GM23338 (cell line): Measurements from ENCODE around the gene RFC1. TPM values are rescaled to one million over a fixed set of nuclear protein-coding genes. Genes with fewer than 3 reads are reported as not detected.
A peak's percentile ranks its signal among the peaks of the same experiment; 100 is the strongest.

ENCODE experiments used
- ATAC-seq: fragments of 200-7000 bp; cut with Tn5 transposase; 3 replicates; pipeline ENCODE4 v1.9.1; 2020
- DNase-seq: peaks from one replicate; pipeline ENCODE4 v3.0.0-alpha.2; 2015; ENCODE audit warnings: low spot score
- H2AFZ ChIP-seq: fragments of 200-600 bp; sonication (generic); 2 replicates; pipeline ENCODE4 v1.8.0; 2016; ENCODE audit warnings: antibody characterized with exemption, mild to moderate bottlenecking, moderate library complexity
- H3F3A ChIP-seq: fragments of 200-600 bp; sonication (generic); replicated peaks from 2 replicates; pipeline ENCODE4 v1.8.0; 2017; ENCODE audit warnings: antibody characterized with exemption, mixed run types, low read depth
- H3K27ac ChIP-seq: fragments of 200-600 bp; sonication (generic); 2 replicates; pipeline ENCODE4 v1.6.1; 2016; ENCODE audit warnings: low read depth
- H3K27me3 ChIP-seq: fragments of 200-600 bp; sonication (generic); 2 replicates; pipeline ENCODE4 v1.8.0; 2016; ENCODE audit warnings: mild to moderate bottlenecking, mixed run types, moderate library complexity; ENCODE audit not compliant: insufficient read depth
- H3K36me3 ChIP-seq: fragments of 200-600 bp; sonication (generic); 2 replicates; pipeline ENCODE4 v1.8.0; 2016; ENCODE audit warnings: mild to moderate bottlenecking; ENCODE audit not compliant: insufficient read depth
- H3K4me1 ChIP-seq: fragments of 200-600 bp; sonication (generic); 2 replicates; pipeline ENCODE4 v1.8.0; 2016; ENCODE audit warnings: mild to moderate bottlenecking, moderate library complexity; ENCODE audit not compliant: insufficient read depth
- H3K4me2 ChIP-seq: fragments of 200-600 bp; sonication (generic); 2 replicates; pipeline ENCODE4 v1.7.1; 2017; ENCODE audit warnings: mixed run types
- H3K4me3 ChIP-seq: fragments of 200-600 bp; sonication (generic); 2 replicates; pipeline ENCODE4 v1.6.1; 2016; ENCODE audit warnings: mixed run types
- H3K79me2 ChIP-seq: fragments of 200-600 bp; sonication (generic); replicated peaks from 2 replicates; pipeline ENCODE4 v1.8.0; 2017; ENCODE audit warnings: mild to moderate bottlenecking; ENCODE audit not compliant: insufficient read depth
- H3K9me2 ChIP-seq: fragments of 200-600 bp; sonication (generic); 2 replicates; pipeline ENCODE4 v1.8.0; 2017; ENCODE audit not compliant: insufficient read depth
- H4K20me1 ChIP-seq: fragments of 200-600 bp; sonication (generic); replicated peaks from 2 replicates; pipeline ENCODE4 v1.8.0; 2017; ENCODE audit warnings: mild to moderate bottlenecking; ENCODE audit not compliant: insufficient read depth
- H3K27ac Mint-ChIP-seq: 2 replicates; pipeline ENCODE4 v1.8.0; 2020; ENCODE audit warnings: inconsistent platforms, mild to moderate bottlenecking, moderate library complexity, mixed read lengths
- H3K27me3 Mint-ChIP-seq: 3 replicates; pipeline ENCODE4 v1.8.0; 2022; ENCODE audit warnings: low read depth, mild to moderate bottlenecking, moderate library complexity, mixed read lengths, inconsistent platforms; ENCODE audit not compliant: insufficient read depth, poor library complexity
- H3K36me3 Mint-ChIP-seq: 3 replicates; pipeline ENCODE4 v1.8.0; 2021; ENCODE audit warnings: low read depth, mild to moderate bottlenecking, inconsistent platforms, moderate library complexity, mixed read lengths
- H3K4me1 Mint-ChIP-seq: 3 replicates; pipeline ENCODE4 v1.8.0; 2020; ENCODE audit warnings: mild to moderate bottlenecking, inconsistent platforms, mixed read lengths
- H3K4me3 Mint-ChIP-seq: 3 replicates; pipeline ENCODE4 v1.8.0; 2021; ENCODE audit warnings: moderate library complexity, mild to moderate bottlenecking, inconsistent platforms, mixed read lengths
- H3K9me3 Mint-ChIP-seq: 3 replicates; pipeline ENCODE4 v1.8.0; 2020; ENCODE audit warnings: moderate library complexity, mild to moderate bottlenecking, inconsistent platforms, mixed read lengths
- EZH2 ChIP-seq: fragments of 200-600 bp; sonication (generic); IDR thresholded peaks from one replicate; pipeline ENCODE4 v1.8.0; 2017; ENCODE audit warnings: antibody characterized with exemption, mild to moderate bottlenecking, low read depth; ENCODE audit not compliant: unreplicated experiment
- JUNB ChIP-seq: IDR thresholded peaks from one replicate; pipeline ENCODE4 v1.6.1; 2016; ENCODE audit warnings: antibody characterized with exemption; ENCODE audit not compliant: unreplicated experiment
- POLR2AphosphoS5 ChIP-seq: IDR thresholded peaks from 2 replicates; pipeline ENCODE4 v1.6.1; 2016; ENCODE audit warnings: antibody characterized with exemption, low read depth
- STAT1 ChIP-seq: IDR thresholded peaks from one replicate; pipeline ENCODE4 v1.6.1; 2016; ENCODE audit warnings: antibody characterized with exemption; ENCODE audit not compliant: unreplicated experiment
- polyA plus RNA-seq: library from polyadenylated mRNA; unstranded; fragments of >200 nt; fragmentation: Nextera tagmentation; extraction: Ambion mirVana; gene quantifications from 2 replicates; pipeline ENCODE4 v1.2.1, GENCODE V29; 2016
- total RNA-seq: library from RNA; depleted of rRNA; stranded (reverse); fragments of >200 nt; shearing (Covaris generic); gene quantifications from 2 replicates; pipeline ENCODE4 v1.2.3, GENCODE V29; 2014
- TF ChIP-seq, protein P1 (sequence below): IDR thresholded peaks from 2 replicates; pipeline ENCODE4 v1.6.1; 2016; ENCODE audit warnings: antibody characterized with exemption
- TF ChIP-seq, protein P2 (sequence below): fragments of 250-450 bp; sonication (Bioruptor Pico); IDR thresholded peaks from 2 replicates; pipeline ENCODE4 v1.5.0; 2020; ENCODE audit warnings: mild to moderate bottlenecking, moderate library complexity
- TF ChIP-seq, protein P3 (sequence below): IDR thresholded peaks from one replicate; pipeline ENCODE4 v1.6.1; 2018; ENCODE audit warnings: antibody characterized with exemption; ENCODE audit not compliant: unreplicated experiment
- TF ChIP-seq, protein P4 (sequence below), 2 experiments: fragments of 200-600 bp in 1 of 2; sonication (generic) in 1 of 2; conservative IDR thresholded peaks; 2 replicates each; pipeline versions ENCODE4 v1.5.1 to v1.6.1; 2016 to 2017; ENCODE audit warnings: antibody characterized with exemption in 2 of 2, low read depth in 2 of 2, mild to moderate bottlenecking in 2 of 2, moderate library complexity in 1 of 2

RFC1 gene
- total and polyA plus RNA-seq, 2 experiments from 2014 or later, result 75.8 to 228 TPM

DNA sequence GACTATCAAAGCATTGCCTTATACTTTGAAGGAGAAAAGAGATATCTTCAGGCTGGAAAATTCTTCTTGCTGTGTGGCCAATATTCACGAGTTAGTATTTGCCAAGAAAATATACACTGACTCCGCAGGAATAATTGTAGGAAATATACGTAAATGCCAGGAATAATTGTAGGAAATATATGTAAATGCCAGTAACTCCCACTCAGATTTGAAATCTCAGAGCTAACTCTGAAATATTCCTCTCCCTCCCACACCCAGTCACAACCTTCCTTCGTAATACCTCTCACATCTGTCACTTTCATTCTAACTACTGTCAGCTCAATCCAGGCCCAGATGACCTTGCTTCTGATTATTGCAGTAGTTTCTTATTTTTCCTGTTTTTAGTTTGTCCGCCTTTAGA, 110.3 kb downstream of the RFC1 start (continued):
- TF ChIP-seq STAT1, result no peak

DNA sequence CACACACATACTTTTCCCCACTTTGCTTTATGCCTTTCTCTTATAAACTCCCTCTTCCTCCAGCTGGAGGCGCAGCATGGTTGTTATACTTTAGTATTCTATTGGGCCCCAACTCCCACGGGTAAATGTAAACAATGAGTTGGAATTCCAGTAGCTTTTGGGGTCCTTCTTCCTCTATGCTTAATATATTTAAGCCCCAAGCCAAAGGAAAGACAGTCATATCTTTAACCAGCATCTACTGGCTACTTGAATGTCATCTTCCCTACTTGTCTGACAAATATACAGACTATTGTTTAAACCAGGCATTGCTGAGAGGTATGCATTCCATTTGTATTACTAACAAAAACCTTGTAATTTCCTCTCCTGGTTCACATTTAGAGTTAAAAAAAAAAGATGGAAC, 110.9 kb downstream of the RFC1 start:
- Histone ChIP-seq H3K9me2 (no peaks in the 10 kb centered on the region), H3K36me3 (no peaks in the 10 kb centered on the region), H3F3A (no peaks in the 10 kb centered on the region), H3K27me3 (no peaks in the 10 kb centered on the region), H3K4me3 (no peak overlapping the region), H3K4me2 (no peak overlapping the region), H4K20me1 (no peaks in the 10 kb centered on the region), H3K4me1 (peaks cover 8% of the 10 kb centered on the region), H3K27ac (no peak overlapping the region), H3K79me2 (no peaks in the 10 kb centered on the region), H2AFZ (no peak overlapping the region)
- Mint-ChIP-seq H3K27ac (0 out of 2 replicates have a peak overlapping the region, but pooled peaks have one; percentile 48), H3K4me1 (peaks cover 5% of the 10 kb centered on the region; the same call in 2 of the 3 replicates), H3K36me3 (peaks cover 9% of the 10 kb centered on the region), H3K27me3 (no peaks in the 10 kb centered on the region), H3K4me3 (no peak overlapping the region), H3K9me3 (peaks cover 4% of the 10 kb centered on the region; the same call in 2 of the 3 replicates)
- peak; percentile 50 for DNase-seq
- no peak for TF ChIP-seq POLR2AphosphoS5
- TF ChIP-seq, protein P1, sequence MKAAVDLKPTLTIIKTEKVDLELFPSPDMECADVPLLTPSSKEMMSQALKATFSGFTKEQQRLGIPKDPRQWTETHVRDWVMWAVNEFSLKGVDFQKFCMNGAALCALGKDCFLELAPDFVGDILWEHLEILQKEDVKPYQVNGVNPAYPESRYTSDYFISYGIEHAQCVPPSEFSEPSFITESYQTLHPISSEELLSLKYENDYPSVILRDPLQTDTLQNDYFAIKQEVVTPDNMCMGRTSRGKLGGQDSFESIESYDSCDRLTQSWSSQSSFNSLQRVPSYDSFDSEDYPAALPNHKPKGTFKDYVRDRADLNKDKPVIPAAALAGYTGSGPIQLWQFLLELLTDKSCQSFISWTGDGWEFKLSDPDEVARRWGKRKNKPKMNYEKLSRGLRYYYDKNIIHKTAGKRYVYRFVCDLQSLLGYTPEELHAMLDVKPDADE, result no peak
- no peak for TF ChIP-seq JUNB
- TF ChIP-seq EZH2, result no peak
- TF ChIP-seq, protein P2, sequence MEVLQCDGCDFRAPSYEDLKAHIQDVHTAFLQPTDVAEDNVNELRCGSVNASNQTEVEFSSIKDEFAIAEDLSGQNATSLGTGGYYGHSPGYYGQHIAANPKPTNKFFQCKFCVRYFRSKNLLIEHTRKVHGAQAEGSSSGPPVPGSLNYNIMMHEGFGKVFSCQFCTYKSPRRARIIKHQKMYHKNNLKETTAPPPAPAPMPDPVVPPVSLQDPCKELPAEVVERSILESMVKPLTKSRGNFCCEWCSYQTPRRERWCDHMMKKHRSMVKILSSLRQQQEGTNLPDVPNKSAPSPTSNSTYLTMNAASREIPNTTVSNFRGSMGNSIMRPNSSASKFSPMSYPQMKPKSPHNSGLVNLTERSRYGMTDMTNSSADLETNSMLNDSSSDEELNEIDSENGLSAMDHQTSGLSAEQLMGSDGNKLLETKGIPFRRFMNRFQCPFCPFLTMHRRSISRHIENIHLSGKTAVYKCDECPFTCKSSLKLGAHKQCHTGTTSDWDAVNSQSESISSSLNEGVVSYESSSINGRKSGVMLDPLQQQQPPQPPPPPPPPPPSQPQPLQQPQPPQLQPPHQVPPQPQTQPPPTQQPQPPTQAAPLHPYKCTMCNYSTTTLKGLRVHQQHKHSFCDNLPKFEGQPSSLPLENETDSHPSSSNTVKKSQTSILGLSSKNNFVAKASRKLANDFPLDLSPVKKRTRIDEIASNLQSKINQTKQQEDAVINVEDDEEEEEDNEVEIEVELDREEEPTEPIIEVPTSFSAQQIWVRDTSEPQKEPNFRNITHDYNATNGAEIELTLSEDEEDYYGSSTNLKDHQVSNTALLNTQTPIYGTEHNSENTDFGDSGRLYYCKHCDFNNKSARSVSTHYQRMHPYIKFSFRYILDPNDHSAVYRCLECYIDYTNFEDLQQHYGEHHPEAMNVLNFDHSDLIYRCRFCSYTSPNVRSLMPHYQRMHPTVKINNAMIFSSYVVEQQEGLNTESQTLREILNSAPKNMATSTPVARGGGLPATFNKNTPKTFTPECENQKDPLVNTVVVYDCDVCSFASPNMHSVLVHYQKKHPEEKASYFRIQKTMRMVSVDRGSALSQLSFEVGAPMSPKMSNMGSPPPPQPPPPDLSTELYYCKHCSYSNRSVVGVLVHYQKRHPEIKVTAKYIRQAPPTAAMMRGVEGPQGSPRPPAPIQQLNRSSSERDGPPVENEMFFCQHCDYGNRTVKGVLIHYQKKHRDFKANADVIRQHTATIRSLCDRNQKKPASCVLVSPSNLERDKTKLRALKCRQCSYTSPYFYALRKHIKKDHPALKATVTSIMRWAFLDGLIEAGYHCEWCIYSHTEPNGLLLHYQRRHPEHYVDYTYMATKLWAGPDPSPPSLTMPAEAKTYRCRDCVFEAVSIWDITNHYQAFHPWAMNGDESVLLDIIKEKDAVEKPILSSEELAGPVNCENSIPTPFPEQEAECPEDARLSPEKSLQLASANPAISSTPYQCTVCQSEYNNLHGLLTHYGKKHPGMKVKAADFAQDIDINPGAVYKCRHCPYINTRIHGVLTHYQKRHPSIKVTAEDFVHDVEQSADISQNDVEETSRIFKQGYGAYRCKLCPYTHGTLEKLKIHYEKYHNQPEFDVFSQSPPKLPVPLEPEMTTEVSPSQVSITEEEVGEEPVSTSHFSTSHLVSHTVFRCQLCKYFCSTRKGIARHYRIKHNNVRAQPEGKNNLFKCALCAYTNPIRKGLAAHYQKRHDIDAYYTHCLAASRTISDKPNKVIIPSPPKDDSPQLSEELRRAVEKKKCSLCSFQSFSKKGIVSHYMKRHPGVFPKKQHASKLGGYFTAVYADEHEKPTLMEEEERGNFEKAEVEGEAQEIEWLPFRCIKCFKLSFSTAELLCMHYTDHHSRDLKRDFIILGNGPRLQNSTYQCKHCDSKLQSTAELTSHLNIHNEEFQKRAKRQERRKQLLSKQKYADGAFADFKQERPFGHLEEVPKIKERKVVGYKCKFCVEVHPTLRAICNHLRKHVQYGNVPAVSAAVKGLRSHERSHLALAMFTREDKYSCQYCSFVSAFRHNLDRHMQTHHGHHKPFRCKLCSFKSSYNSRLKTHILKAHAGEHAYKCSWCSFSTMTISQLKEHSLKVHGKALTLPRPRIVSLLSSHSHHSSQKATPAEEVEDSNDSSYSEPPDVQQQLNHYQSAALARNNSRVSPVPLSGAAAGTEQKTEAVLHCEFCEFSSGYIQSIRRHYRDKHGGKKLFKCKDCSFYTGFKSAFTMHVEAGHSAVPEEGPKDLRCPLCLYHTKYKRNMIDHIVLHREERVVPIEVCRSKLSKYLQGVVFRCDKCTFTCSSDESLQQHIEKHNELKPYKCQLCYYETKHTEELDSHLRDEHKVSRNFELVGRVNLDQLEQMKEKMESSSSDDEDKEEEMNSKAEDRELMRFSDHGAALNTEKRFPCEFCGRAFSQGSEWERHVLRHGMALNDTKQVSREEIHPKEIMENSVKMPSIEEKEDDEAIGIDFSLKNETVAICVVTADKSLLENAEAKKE (CRISPR knock-in tag), result no peak
- TF ChIP-seq, protein P3, sequence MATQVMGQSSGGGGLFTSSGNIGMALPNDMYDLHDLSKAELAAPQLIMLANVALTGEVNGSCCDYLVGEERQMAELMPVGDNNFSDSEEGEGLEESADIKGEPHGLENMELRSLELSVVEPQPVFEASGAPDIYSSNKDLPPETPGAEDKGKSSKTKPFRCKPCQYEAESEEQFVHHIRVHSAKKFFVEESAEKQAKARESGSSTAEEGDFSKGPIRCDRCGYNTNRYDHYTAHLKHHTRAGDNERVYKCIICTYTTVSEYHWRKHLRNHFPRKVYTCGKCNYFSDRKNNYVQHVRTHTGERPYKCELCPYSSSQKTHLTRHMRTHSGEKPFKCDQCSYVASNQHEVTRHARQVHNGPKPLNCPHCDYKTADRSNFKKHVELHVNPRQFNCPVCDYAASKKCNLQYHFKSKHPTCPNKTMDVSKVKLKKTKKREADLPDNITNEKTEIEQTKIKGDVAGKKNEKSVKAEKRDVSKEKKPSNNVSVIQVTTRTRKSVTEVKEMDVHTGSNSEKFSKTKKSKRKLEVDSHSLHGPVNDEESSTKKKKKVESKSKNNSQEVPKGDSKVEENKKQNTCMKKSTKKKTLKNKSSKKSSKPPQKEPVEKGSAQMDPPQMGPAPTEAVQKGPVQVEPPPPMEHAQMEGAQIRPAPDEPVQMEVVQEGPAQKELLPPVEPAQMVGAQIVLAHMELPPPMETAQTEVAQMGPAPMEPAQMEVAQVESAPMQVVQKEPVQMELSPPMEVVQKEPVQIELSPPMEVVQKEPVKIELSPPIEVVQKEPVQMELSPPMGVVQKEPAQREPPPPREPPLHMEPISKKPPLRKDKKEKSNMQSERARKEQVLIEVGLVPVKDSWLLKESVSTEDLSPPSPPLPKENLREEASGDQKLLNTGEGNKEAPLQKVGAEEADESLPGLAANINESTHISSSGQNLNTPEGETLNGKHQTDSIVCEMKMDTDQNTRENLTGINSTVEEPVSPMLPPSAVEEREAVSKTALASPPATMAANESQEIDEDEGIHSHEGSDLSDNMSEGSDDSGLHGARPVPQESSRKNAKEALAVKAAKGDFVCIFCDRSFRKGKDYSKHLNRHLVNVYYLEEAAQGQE, result no peak
- TF ChIP-seq STAT1, result no peak
- TF ChIP-seq, protein P4, sequence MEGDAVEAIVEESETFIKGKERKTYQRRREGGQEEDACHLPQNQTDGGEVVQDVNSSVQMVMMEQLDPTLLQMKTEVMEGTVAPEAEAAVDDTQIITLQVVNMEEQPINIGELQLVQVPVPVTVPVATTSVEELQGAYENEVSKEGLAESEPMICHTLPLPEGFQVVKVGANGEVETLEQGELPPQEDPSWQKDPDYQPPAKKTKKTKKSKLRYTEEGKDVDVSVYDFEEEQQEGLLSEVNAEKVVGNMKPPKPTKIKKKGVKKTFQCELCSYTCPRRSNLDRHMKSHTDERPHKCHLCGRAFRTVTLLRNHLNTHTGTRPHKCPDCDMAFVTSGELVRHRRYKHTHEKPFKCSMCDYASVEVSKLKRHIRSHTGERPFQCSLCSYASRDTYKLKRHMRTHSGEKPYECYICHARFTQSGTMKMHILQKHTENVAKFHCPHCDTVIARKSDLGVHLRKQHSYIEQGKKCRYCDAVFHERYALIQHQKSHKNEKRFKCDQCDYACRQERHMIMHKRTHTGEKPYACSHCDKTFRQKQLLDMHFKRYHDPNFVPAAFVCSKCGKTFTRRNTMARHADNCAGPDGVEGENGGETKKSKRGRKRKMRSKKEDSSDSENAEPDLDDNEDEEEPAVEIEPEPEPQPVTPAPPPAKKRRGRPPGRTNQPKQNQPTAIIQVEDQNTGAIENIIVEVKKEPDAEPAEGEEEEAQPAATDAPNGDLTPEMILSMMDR (conservative IDR thresholded peaks at IDR 0.05; ENCODE audit: low read depth in 2 of 2), result peak; percentile 39 to 43; a peak in 3 of 4 replicates
- ATAC-seq, result no peak; the same call in 2 of the 3 replicates
